GM20431 (cell line): ENCODE results near the gene HIVEP2.

Source experiments
- in situ Hi-C: fragments of 300-500 bp; cut with MseI, MboI; formaldehyde crosslinking; loops from one replicate; pipeline ENCODE4 v1.15.0; 2020; ENCODE audit warnings: low sequenced_read_pairs; ENCODE audit not compliant: unreplicated experiment

The HIVEP2 gene

DNA sequence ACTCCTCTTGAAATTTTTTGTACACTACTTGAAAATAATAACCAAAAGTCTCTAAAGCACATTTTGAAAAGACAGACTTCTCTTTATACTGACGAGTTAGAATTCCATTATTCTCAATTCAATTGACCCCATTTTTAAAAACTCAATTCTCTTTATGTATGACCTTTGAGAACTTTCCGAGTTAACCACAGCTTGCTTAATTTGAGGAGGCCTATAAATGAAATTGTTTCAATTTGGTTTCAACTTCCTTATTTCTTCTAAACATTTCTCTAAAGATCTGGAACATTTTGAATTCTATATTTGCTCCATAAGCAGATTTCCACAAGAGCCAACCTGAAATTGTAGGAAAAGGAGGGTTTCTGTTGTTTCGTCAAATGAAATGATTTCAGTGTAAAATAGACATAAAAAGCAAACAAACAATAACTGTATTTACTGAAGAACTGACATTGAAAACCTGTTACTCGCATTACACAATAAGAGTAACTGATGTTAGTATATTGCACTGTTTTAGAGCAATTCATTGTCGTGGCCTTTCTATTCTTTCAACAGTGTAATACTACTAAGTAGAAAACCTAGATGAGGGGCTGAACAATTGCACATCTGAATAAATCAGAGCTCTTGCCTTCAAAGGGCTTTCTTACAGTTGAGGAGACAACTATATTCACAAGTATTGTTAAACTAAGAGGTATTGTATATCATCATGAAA, 223.6 kb downstream of the HIVEP2 start:
- in situ Hi-C loops: no loop called here

DNA sequence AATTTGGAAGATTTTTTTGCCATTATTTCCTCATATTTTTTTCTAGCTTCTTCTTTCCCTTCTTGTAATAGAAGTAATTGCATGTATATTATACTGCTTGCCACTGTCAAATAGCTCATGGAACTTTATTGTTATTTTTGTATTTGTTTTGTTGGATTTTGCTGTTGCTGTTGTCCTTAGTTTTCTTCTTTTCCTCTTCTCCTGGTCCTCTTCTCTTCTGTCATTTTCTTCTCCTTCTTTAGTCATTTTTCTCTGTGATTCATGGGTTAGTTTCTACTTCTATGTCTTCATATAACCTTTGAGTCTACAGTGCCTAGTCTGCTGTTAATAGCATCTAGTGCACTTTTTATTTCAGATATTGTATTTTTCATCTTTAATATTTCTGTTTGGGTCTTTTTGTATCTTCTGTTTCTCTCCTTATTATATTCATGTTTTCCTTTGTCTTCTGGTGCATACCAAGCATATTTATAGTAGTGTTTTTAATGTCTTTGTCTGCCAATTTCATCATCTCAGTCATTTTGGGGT, 226.2 kb downstream of the HIVEP2 start:
- in situ Hi-C loops: no loop called here

DNA sequence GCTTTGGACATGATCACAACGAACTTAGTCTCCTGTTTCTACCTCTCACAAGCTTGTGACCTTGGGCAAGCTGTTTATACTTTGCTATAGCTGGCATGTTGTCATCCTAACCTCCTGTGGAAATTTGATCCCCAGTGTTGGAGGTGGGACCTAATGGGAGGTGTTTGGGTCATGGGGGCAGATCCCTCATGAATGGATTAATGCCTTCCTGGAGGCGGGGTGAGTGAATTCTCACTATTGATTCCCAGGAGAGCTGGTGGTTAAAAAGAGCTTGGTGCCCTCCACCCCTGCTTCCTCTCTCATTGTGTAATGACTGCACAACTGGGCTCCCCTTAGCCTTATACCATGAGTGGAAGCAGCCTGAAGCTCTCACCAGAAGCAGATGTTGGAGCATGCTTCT, 228.9 kb downstream of the HIVEP2 start:
- in situ Hi-C loops: no loop called here

DNA sequence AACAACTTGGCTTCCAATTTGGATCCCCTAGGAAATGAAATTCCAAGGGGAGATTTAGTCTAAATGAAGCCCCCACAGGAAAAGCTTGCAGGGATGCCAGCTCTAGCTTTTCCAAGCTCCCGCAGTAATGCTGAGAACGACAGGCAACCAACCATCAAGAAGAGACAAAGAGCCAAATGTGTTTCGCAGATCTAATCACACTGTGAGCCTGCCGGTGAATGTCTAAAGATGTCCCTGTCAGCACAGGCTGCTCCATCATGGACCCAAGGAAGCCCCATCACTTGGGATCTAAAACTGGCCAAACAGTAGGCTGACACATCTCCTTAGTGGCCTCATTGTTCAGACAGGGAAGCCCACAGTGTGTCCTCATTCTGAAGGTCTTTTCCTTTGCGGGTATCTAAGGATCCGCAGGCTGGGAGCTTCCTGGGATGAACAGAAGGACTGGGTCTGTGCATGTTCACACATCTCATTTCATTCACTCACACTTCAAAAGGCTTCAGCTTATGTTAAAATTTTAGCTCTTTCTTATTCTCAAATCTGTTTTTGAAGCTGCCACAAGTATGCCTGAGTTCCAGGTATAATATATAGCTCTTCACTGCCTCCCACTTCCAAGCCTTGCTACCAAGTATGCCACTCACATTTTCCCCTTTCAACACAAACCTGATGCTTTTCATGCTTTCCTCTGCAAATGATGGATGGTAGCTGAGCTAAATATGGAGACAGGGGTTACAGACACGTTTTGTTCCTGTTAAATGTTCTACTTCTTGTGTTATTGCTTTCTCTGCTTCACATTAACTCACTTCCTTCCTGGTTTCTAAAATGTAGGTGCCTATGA, 229.8 kb downstream of the HIVEP2 start:
- in situ Hi-C loops: no loop called here

DNA sequence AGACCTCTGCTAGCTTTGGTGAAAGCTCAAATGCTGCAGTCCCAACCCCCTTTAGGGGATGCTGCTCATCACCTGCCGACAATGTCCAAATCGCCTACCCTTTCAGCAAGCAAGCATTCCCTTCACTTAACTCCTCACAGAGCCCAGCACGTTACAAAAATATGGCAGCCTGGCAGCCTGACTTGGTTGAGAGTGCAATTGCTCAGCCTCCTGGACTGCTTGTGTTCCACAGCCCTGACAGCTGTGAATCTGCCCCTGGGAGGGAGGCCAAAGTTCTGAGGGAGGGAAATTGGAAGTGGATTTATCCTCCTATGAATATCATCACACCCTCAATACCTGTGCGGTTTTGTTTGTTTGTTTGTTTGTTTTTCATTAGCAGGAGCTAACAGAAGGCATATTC, 231.0 kb downstream of the HIVEP2 start:
- in situ Hi-C loops: no loop called here

DNA sequence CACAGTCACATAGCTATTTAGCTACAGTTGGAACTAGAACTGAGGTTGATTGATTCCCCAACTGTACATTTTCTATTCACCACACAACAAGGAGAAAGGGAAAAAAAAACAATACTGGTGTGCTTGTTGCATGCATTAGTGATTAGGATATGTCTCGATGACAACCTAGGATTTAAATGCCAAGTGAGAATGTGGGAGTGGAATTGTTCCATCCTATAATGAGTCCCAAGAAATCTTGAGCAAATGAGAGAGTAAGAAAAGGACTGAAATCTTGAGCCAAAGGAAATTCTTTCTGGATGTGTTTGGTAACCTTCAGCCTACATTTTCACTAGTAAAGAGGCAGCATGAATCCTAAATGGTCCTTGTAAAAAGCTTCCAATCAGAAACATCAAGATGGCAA, 232.7 kb downstream of the HIVEP2 start:
- in situ Hi-C loops: no loop called here

DNA sequence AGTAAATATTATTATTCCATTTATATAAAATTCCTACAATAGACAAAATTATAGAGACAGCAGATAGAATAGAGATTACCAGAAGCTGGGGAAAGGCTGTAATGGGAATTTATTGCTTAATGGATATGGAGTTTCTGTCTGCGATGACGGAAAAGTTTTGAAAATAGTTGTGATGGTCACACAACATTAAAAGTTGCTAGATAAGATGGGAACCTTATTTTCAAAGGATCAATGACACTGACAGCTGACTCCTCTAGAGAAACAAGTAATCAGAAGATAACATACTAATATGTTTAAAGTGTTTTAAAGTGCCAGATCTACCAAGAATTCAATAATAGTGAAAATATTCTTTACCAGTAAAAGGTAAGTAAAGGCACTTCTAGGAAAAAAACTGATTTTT, 236.3 kb downstream of the HIVEP2 start:
- in situ Hi-C loops: no loop called here

DNA sequence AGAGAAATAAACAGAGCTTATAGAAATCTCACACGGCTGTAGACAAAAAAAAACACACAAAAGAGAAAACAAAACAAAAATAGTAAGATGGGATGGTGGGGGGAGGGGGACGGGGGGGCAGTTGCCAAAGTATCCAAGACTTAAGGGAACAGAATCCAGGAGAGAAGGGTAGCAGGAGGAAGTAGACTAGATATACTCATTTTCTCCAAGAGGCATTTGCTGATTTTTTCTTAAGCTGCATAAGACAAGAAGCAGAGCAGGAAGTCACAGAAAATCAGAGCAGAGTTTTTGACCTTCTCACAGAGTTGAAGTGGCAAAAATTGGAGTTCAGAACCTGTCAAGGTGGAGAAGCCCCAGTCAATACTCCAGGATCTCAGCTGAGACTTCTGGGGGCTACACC, 237.7 kb downstream of the HIVEP2 start:
- in situ Hi-C loops: no loop called here

DNA sequence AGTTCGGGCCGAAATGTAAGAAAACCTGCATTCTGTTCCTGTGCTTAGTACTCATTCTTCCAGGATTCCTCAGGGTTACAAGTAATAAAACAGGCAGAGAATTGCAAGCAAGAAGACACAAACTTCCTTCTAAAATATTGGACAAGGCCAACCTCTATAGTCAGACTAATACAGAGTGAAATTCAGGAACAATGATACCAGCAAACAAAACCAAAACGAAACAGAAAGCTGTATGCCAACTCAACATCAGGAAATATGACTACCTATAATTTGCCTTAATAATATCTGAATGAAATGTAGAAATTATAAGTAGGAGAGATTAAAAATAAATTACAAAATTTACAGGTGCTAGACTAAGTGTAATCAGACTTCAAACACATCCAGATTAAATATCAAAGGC, 238.8 kb downstream of the HIVEP2 start:
- in situ Hi-C loops: no loop called here

DNA sequence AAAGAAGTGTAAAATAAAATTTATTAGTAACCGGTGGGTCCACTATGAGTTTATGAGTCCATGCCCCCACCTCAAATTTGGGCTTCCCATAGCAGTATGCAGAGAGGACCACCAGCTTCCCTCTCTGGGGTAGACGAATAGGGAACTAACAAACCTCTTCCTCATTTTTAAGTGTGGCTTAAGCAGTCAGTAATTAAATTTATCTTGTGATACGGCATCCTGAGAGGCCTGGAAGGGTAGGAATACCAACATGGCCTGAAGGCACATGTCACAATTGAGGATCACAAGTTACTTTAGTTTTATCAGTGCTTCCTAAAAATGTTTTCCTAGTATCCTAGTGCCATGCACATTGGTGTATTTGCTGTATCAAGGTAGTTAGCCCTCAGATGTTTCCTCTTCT, 239.9 kb downstream of the HIVEP2 start:
- in situ Hi-C loops: no loop called here

DNA sequence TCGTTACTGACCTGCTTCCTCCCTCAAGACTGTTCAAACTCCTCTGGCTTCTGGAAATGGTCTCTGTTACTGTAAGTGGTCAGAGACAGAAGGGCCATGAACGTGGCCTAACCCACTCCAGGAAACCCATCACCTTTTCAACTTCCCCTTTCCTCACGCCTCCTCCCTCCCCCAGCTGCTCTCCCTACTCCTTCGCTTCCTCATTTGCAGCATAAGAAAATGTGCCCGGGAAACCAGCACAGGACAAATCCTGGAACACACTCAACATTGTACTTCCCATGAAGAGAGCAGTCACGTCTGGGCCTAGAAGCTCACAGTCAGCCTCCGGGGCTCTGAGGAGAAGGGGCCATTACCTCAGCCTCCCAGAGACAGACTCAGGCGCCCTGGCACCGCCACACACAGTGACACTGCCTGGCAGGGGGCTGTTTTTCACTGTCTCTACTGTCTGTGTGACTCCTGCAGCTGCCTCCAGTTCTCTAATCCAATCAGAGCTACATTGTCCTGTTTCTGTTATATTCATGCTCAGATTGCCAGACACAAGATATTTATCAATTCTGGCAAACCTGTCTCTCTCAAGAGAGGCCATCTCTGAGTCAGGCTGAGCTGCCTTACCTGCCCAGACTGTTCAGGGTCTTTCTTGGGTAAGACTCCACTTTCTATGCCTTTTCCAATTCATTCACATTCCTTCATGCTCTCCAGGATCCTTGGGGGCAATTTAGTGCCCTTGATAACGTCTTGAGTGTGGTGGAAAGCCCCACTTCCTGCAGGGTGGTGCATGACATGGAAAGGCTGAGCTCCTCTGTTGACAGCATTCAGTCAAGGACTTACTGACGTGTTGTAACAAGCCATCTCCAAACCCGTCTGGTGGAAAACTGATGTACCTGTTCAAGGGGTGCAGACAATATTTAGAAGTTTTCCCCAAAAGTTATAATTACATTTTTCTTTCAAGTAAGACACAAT, 242.2 kb downstream of the HIVEP2 start:
- in situ Hi-C loops: no loop called here
